Measurements from ENCODE around the gene ZBED4. TPM values are rescaled to one million over a fixed set of nuclear protein-coding genes. Genes with fewer than 3 reads are reported as not detected.

The ZBED4 gene
- total RNA-seq, 1 experiment from 2014 or later, result 21.6 TPM

DNA sequence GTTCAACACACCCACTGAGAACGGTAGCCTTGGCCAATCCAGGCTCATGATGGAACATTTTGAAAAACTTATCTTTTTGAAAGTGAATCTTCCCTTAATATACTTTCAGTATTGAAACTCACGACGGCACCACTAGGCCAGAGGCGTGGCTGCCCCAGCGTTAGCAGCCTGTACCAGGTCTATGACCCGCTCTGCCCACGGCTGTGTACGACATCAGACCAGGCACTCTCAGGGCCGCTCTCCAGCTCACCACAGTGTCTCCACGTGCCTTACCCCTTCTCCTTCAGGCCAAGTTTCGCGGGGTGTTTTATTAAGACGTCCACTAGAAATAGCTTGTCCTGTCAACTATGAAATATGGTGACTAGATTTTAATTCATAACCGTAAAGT lies 33.4 kb downstream of the ZBED4 start:
- Histone ChIP-seq H3K27ac (ENCODE audit: low read depth, low read length) (no peak overlapping the region), H3K9me3 (ENCODE audit: control insufficient read depth in 1 of 2, insufficient read depth in 1 of 2, low read depth in 1 of 2, low read length in 2 of 2) (peaks cover 0 to 12% of the 10 kb centered on the region in 2 experiments; a peak in 3 of 4 replicates), H3K4me2 (ENCODE audit: low read length) (no peak overlapping the region), H3K27me3 (ENCODE audit: insufficient read depth, low read length) (no peaks in the 10 kb centered on the region), H2AFZ (ENCODE audit: low read depth, low read length, poor library complexity, severe bottlenecking) (no peak overlapping the region), H3K4me1 (ENCODE audit: control insufficient read depth in 1 of 2, insufficient read depth in 2 of 2, low read length in 2 of 2) (no peaks in the 10 kb centered on the region), H3K79me2 (ENCODE audit: insufficient read depth, low read length) (peaks cover 49% of the 10 kb centered on the region), H3K36me3 (ENCODE audit: control insufficient read depth in 1 of 2, insufficient read depth in 2 of 2, low read length in 2 of 2) (peaks cover 18 to 60% of the 10 kb centered on the region in 2 experiments), H4K20me1 (ENCODE audit: insufficient read depth) (no peaks in the 10 kb centered on the region), H3K4me3 (replicated peaks in 1 of 2; ENCODE audit: low read depth in 1 of 2, low read length in 2 of 2) (no peak overlapping the region), H3K9me2 (ENCODE audit: insufficient read depth) (no peaks in the 10 kb centered on the region), H3K9ac (ENCODE audit: low read length) (no peak overlapping the region)
- ChIA-PET RAD21 (ENCODE audit: low non-redundant PET in 1 of 2, low total read pairs in 2 of 2, uncharacterized antibody in 2 of 2, unreplicated experiment in 2 of 2) (no interaction called here), CTCF (no interaction called here), POLR2A (no interaction called here)
- no TSS peak for BruUV-seq (replicated peaks)
- TF ChIP-seq, protein P1, sequence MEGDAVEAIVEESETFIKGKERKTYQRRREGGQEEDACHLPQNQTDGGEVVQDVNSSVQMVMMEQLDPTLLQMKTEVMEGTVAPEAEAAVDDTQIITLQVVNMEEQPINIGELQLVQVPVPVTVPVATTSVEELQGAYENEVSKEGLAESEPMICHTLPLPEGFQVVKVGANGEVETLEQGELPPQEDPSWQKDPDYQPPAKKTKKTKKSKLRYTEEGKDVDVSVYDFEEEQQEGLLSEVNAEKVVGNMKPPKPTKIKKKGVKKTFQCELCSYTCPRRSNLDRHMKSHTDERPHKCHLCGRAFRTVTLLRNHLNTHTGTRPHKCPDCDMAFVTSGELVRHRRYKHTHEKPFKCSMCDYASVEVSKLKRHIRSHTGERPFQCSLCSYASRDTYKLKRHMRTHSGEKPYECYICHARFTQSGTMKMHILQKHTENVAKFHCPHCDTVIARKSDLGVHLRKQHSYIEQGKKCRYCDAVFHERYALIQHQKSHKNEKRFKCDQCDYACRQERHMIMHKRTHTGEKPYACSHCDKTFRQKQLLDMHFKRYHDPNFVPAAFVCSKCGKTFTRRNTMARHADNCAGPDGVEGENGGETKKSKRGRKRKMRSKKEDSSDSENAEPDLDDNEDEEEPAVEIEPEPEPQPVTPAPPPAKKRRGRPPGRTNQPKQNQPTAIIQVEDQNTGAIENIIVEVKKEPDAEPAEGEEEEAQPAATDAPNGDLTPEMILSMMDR (IDR thresholded peaks at IDR 0.05 in 2 of 3, conservative IDR thresholded peaks at IDR 0.05 in 1 of 3; ENCODE audit: borderline replicate concordance in 1 of 3, insufficient read depth in 1 of 3, low read depth in 2 of 3, low read length in 2 of 3), result no peak
- TF ChIP-seq CEBPB (IDR thresholded peaks at IDR 0.05; ENCODE audit: low read depth) (no peak), POLR2A (IDR thresholded peaks at IDR 0.05; ENCODE audit: borderline replicate concordance, extremely low read depth, insufficient read depth, insufficient read length) (no peak), ELF1 (IDR thresholded peaks at IDR 0.05; ENCODE audit: borderline replicate concordance, low read depth) (no peak), CBX3 (IDR thresholded peaks at IDR 0.05; ENCODE audit: low read depth) (no peak), EZH2phosphoT487 (IDR thresholded peaks at IDR 0.05; ENCODE audit: borderline replicate concordance) (no peak), EGR1 (IDR thresholded peaks at IDR 0.05; ENCODE audit: low read depth) (no peak), ZNF274 (IDR thresholded peaks at IDR 0.05; ENCODE audit: low read depth, low read length) (no peak), ZFX (IDR thresholded peaks at IDR 0.05) (no peak), POLR2AphosphoS5 (IDR thresholded peaks at IDR 0.05; ENCODE audit: low read depth, low read length) (no peak), SP1 (IDR thresholded peaks at IDR 0.05; ENCODE audit: low read depth) (no peak), YY1 (IDR thresholded peaks at IDR 0.05; ENCODE audit: extremely low read depth, insufficient replicate concordance, low read depth, low read length) (no peak), FOSL1 (IDR thresholded peaks at IDR 0.05; ENCODE audit: low read depth) (no peak)
- TF ChIP-seq, protein P2, sequence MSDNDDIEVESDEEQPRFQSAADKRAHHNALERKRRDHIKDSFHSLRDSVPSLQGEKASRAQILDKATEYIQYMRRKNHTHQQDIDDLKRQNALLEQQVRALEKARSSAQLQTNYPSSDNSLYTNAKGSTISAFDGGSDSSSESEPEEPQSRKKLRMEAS (IDR thresholded peaks at IDR 0.05), result no peak
- TF ChIP-seq, protein P3, sequence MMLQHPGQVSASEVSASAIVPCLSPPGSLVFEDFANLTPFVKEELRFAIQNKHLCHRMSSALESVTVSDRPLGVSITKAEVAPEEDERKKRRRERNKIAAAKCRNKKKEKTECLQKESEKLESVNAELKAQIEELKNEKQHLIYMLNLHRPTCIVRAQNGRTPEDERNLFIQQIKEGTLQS (IDR thresholded peaks at IDR 0.05), result no peak
- intact Hi-C loops (cut with micrococcal nuclease), result no loop called here
- ATAC-seq, result no peak
- no peak for DNase-seq (ENCODE audit: low read depth, low spot score)
